H1 (cell line): ENCODE data around the gene ZNF44. TPM values are rescaled to one million over a fixed set of nuclear protein-coding genes. Genes with fewer than 3 reads are reported as not detected.

Source experiments
- CHD7 ChIP-seq: fragments of 300-600 bp; sonication (generic); IDR thresholded peaks from 2 replicates; pipeline ENCODE4 v1.7.1; 2012; ENCODE audit warnings: low read length, moderate library complexity, mild to moderate bottlenecking, inconsistent platforms; ENCODE audit not compliant: insufficient replicate concordance
- HDAC2 ChIP-seq, 2 experiments: fragments of 300-600 bp in 1 of 2; sonication (generic) in 1 of 2; IDR thresholded peaks; 2 replicates each; pipeline ENCODE4 v1.6.1; 2011 to 2012; ENCODE audit warnings: low read depth in 2 of 2, low read length in 2 of 2, mild to moderate bottlenecking in 2 of 2, moderate library complexity in 2 of 2, borderline replicate concordance in 1 of 2, inconsistent platforms in 1 of 2
- JUND ChIP-seq: IDR thresholded peaks from 2 replicates; pipeline ENCODE4 v1.6.1; 2011; ENCODE audit warnings: mild to moderate bottlenecking, improper control_type of control experiment, low read length
- polyA plus RNA-seq, 7 experiments: library from polyadenylated mRNA; depleted of rRNA in 3 of 7; stranded (reverse) in 5 of 7; unstranded in 2 of 7; fragments of >200 nt in 5 of 7; fragments of 200-250 nt in 2 of 7; gene quantifications; 1 replicate in 5 of 7; 2 replicates in 1 of 7; 4 replicates in 1 of 7; pipeline versions ENCODE4 v1.2.1 to v1.2.3, GENCODE V29; 2011 to 2013; ENCODE audit warnings: missing spikeins in 2 of 7, mixed read lengths in 2 of 7
- total RNA-seq: library from RNA; stranded (reverse); fragmentation: NEBNext Ultra II Directional; extraction: Animal tissue kit (Norgen Biotek cat#: 25700); gene quantifications from 2 replicates; pipeline ENCODE4 v1.2.1, GENCODE V29; 2021

Gene ZNF44
- total and polyA plus RNA-seq, 2 of the 8 experiments (the other 6 are each of a cell fraction or from before 2014, with no cell fraction given), result 1.3 to 2.8 TPM

DNA sequence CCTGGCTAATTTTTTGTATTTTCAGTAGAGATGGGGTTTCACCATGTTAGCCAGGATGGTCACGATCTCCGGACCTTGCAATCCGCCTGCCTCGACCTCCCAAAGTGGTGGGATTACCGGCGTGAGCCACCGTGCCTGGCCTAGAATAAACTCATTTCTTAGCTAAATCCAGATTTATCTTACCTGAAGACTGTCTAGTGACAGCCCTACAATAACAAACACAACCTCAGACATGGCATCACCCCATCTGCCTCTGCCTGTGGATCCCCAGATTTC lies 5.0 kb downstream of the ZNF44 start (continued):
- no peak for TF ChIP-seq CHD7
- TF ChIP-seq HDAC2 (IDR thresholded peaks at IDR 0.05; ENCODE audit: borderline replicate concordance in 1 of 2, low read depth in 2 of 2, low read length in 2 of 2), result no peak
- TF ChIP-seq JUND, result no peak
